ENCODE data around the gene PTPA. TPM values are rescaled to one million over a fixed set of nuclear protein-coding genes. Genes with fewer than 3 reads are reported as not detected.
"Not testable (repeated sequence)": the region's sequence is repeated elsewhere in the genome, so short reads cannot be mapped to it uniquely, and the experiment has no call there.

PTPA gene
- total and polyA plus RNA-seq, 2 donors, result 48.5 to 125 TPM

DNA sequence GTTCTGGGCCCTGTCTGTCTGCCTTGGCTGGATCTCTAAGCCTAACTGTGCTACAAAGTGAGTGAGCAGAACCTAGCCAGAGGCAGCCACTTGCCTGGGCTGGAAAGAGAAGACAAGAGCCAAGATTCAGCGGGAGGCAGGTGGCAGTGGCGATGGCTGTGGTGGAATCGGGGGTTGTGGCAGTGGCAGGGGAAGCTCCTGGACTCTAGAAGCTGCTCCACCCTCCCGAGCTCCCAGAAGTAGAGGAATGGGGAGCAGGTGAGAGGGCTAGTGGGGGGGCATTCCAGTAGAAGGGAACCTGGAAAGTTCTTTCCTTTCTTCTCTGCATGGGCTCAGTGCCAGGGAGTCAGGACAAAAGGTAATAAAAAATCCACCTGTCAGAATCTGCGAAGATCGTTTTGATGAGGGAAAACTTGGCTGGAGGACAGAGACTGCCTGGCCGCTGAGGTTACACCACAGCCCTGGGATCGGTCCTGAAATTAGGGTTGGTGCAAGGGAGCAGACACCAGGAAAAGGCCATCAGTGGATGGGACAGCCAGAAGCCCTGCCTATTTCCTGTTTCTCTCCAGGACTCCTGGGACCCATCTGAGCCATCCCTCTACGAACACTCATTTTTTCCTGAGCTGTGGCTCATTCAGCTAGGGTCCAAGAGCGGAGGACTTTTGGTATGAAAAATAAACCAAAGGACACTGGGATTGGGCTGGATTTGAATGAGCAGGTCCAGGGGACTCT lies 2.2 kb upstream of the PTPA start:
- no peak for DNase-seq (ENCODE audit: extremely low spot score)
- Histone ChIP-seq H3K4me1 (ENCODE audit: insufficient read depth) (peaks cover 2% of the 10 kb centered on the region), H3K4me3 (ENCODE audit: low read depth, low read length) (no peak overlapping the region), H3K27ac (ENCODE audit: low read depth) (no peak overlapping the region), H3K36me3 (ENCODE audit: insufficient read depth) (no peaks in the 10 kb centered on the region)
- 75% methylated on average over 10 of the region's 10 CpGs for WGBS

DNA sequence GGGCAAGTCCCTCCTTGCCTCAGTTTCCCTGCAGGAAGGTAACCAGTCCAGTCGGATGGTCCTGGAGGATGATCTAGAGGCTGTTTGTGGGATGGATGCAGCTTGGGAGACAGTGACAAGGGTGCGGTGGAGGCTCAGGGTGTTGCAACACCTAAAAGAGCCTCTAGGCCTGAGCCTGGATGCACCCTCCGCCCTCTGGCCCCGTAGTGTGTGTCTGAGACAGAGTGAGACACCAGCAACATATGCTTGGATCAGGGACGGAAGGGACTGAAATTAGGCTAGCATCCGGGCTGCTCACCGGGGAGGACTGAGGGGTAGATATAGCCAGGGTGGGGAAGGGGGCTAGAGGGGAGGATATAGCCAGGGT lies 1.7 kb upstream of the PTPA start:
- 70% methylated on average over 7 of the region's 7 CpGs for WGBS
- Histone ChIP-seq H3K36me3 (ENCODE audit: insufficient read depth) (no peaks in the 10 kb centered on the region), H3K4me3 (ENCODE audit: low read depth, low read length) (peak overlapping the region; percentile 62), H3K27ac (ENCODE audit: low read depth) (no peak overlapping the region), H3K4me1 (ENCODE audit: insufficient read depth) (peaks cover 2% of the 10 kb centered on the region)
- DNase-seq (ENCODE audit: extremely low spot score), result no peak

DNA sequence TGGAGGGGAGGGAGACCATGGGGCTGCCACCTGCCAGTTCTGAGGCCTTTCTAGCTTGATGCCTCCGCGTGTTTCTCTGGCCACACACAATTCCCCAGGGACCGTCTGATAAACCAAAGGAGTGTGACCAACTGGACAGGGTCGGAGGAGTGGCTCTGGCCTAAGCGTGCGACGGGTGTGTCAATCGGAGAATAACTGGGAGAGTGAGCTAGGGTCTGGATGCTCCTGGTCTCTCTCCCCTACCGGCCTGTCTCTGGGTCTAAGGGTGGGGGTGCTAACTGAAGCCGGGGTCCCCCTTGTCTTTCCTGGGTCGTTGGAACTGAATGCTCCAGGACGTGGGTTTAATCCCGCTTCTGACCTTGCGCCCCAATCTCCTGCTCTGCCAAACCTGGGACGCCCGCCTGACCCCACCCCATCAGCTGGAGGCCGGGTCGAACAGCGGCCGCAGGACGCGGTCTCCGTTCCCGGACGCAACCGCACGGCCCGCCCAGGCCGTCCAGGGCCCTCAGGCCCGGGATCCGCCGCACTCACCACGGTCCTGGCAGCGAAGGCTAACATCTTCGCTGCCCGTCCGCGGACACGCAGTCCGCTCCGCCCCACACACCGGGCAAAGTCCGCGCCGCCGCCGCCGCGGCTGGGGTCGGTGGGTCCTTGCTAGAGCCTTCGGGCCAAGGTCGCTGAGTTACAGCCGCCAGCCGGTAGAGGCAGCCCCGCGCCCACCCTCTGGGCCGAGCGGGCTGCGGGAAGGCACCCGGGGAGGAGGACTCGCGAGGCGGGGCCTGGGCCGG lies 1.1 kb upstream of the PTPA start:
- 3% methylated on average over 64 of the region's 64 CpGs for WGBS
- Histone ChIP-seq H3K27ac (ENCODE audit: low read depth) (peak overlapping the region; percentile 77), H3K4me3 (ENCODE audit: low read depth, low read length) (peak overlapping the region; percentile 62), H3K4me1 (ENCODE audit: insufficient read depth) (peaks cover 2% of the 10 kb centered on the region), H3K36me3 (ENCODE audit: insufficient read depth) (no peaks in the 10 kb centered on the region)
- no peak for DNase-seq (ENCODE audit: extremely low spot score)

GRCh38 chr9:129111528-129112151 lies 425 bp downstream of the PTPA start:
- peaks cover 2% of the 10 kb centered on the region for H3K4me1 ChIP-seq (ENCODE audit: insufficient read depth)
- DNase-seq (ENCODE audit: extremely low spot score), result no peak
- under 1% methylated on average over 37 of the region's 37 CpGs for WGBS

GRCh38 chr9:129112526-129112925 lies 1.3 kb downstream of the PTPA start:
- not testable (repeated sequence) for H3K4me3 ChIP-seq (ENCODE audit: low read depth, low read length); H3K4me1 ChIP-seq (ENCODE audit: insufficient read depth); DNase-seq (ENCODE audit: extremely low spot score); H3K27ac ChIP-seq (ENCODE audit: low read depth); H3K36me3 ChIP-seq (ENCODE audit: insufficient read depth)
- 91% methylated on average over 17 of the region's 17 CpGs for WGBS

More at GRCh38 chr9:129111528-129112151, 425 bp downstream of the PTPA start:
- no peaks in the 10 kb centered on the region for H3K36me3 ChIP-seq (ENCODE audit: insufficient read depth)
- H3K4me3 ChIP-seq (ENCODE audit: low read depth, low read length), result peak overlapping the region; percentile 85
- peak overlapping the region; percentile 82 for H3K27ac ChIP-seq (ENCODE audit: low read depth)

- Histone ChIP-seq H3K27ac (ENCODE audit: low read depth) (no peak overlapping the region), H3K4me1 (ENCODE audit: insufficient read depth) (peaks cover 2% of the 10 kb centered on the region), H3K4me3 (ENCODE audit: low read depth, low read length) (no peak overlapping the region), H3K36me3 (ENCODE audit: insufficient read depth) (no peaks in the 10 kb centered on the region)
- 90% methylated on average over 17 of the region's 17 CpGs for WGBS
- no peak for DNase-seq (ENCODE audit: extremely low spot score)
Observed at GRCh38 chr9:129113645-129114304, 2.6 kb downstream of the PTPA start.

- WGBS, result 77% methylated on average over 4 of the region's 4 CpGs
- H3K4me3 ChIP-seq (ENCODE audit: low read depth, low read length), result no peak overlapping the region
- no peaks in the 10 kb centered on the region for H3K36me3 ChIP-seq (ENCODE audit: insufficient read depth)
- no peaks in the 10 kb centered on the region for H3K4me1 ChIP-seq (ENCODE audit: insufficient read depth)
- DNase-seq (ENCODE audit: extremely low spot score), result no peak
- no peak overlapping the region for H3K27ac ChIP-seq (ENCODE audit: low read depth)
Observed at GRCh38 chr9:129118799-129119198, 7.6 kb downstream of the PTPA start.

DNA sequence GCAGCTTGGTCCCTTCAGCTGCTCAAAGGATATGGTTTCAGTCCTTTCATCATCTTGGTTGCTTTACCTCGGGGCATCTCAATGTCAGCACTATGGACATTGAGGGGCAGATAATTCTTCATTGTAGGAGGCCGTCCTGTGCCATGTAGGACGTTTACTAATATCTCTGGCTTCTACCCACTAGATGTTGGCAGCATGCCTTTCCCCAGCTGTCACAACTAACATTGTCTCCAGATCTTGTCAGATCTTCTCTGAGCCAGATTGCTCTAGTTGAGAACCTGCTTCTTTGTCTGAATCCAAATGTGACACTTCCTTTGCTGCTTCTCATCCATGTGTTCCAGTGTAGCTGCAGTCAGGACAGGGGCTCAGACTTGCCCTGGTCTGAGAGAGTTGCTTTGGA lies 10.3 kb downstream of the PTPA start:
- Histone ChIP-seq H3K4me1 (ENCODE audit: insufficient read depth) (no peaks in the 10 kb centered on the region), H3K4me3 (ENCODE audit: low read depth, low read length) (no peak overlapping the region), H3K27ac (ENCODE audit: low read depth) (no peak overlapping the region), H3K36me3 (ENCODE audit: insufficient read depth) (peaks cover 2% of the 10 kb centered on the region)
- WGBS, result 54% methylated on average over 3 of the region's 3 CpGs
- no peak for DNase-seq (ENCODE audit: extremely low spot score)

- Histone ChIP-seq H3K4me3 (ENCODE audit: low read depth, low read length) (no peak overlapping the region), H3K36me3 (ENCODE audit: insufficient read depth) (peaks cover 2% of the 10 kb centered on the region), H3K27ac (ENCODE audit: low read depth) (no peak overlapping the region), H3K4me1 (ENCODE audit: insufficient read depth) (no peaks in the 10 kb centered on the region)
- 96% methylated on average over 1 of the region's 1 CpG for WGBS
- DNase-seq (ENCODE audit: extremely low spot score), result no peak
Observed at GRCh38 chr9:129122133-129122532, 10.9 kb downstream of the PTPA start.

DNA sequence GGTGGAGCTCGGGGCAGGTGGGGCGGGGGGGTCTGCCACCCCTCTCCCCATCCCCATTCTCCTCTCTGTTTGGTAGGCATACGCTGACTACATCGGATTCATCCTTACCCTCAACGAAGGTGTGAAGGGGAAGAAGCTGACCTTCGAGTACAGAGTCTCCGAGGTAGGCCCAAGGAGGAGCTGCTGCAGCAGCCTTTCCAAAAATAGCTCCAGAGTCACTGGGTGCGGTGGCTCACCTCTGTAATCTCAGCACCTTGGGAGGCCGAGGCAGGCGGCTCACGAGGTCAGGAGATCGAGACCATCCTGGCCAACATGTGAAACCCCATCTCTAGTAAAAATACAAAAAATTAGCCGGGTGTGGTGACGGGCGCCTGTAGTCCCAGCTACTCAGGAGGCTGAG lies 11.8 kb downstream of the PTPA start:
- H3K4me1 ChIP-seq (ENCODE audit: insufficient read depth); H3K27ac ChIP-seq (ENCODE audit: low read depth); H3K4me3 ChIP-seq (ENCODE audit: low read depth, low read length); H3K36me3 ChIP-seq (ENCODE audit: insufficient read depth); DNase-seq (ENCODE audit: extremely low spot score): not testable (repeated sequence)
- WGBS, result 94% methylated on average over 15 of the region's 15 CpGs

DNA sequence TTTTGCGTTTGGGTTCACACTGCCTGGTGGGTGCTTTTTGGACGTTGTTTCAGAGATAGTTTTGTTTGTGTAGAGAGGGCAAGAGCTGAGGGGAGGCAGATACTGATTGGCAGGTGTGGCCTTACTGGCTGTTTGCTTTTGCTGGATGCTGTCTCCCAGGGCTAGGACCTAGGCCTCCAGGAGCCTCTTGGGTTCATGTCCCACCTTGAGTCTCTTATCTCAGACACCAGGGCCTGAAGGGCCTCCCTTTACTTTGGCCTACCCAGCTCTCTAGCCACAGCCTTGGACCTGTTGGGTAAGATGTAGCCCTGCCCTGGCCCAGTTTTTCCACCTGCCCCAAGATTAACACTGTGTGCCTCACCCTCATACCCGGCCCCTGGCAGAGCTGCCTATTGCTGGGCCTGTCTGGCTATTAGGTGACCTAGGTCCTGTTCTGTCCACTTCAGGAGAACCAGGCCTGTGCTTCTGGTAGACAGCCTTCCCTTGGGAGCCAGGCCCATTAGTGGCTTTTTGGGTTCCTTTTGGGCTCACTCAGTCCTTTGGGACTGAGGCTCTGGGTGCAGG lies 13.4 kb downstream of the PTPA start:
- H3K4me1 ChIP-seq (ENCODE audit: insufficient read depth), result no peaks in the 10 kb centered on the region
- no peak overlapping the region for H3K27ac ChIP-seq (ENCODE audit: low read depth)
- H3K36me3 ChIP-seq (ENCODE audit: insufficient read depth), result peaks cover 2% of the 10 kb centered on the region
- 73% methylated on average over 3 of the region's 3 CpGs for WGBS
- H3K4me3 ChIP-seq (ENCODE audit: low read depth, low read length), result no peak overlapping the region
- no peak for DNase-seq (ENCODE audit: extremely low spot score)

DNA sequence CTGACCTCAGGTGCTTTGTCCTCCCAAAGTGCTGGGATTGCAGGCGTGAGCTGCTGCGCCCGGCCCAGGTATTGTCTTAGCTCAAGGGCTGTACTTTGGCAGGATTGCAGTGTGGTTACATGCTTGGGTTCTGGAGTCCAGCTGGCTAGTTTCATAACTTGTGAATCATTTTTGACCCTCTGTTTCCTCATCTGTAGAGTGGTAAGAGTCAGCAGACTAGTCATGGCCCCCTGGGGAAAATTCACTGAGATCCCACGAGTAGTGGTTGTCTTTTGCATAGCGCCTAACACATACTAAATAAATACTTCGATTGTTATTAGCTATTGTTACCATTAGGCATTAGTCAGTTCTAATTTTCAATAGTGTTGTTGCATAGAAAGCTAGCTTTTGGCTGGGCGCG lies 14.3 kb downstream of the PTPA start:
- Histone ChIP-seq H3K4me1 (ENCODE audit: insufficient read depth) (no peaks in the 10 kb centered on the region), H3K36me3 (ENCODE audit: insufficient read depth) (peaks cover 2% of the 10 kb centered on the region), H3K27ac (ENCODE audit: low read depth) (no peak overlapping the region), H3K4me3 (ENCODE audit: low read depth, low read length) (no peak overlapping the region)
- DNase-seq (ENCODE audit: extremely low spot score), result no peak
- 90% methylated on average over 8 of the region's 8 CpGs for WGBS
